Right atrium auricular region (tissue), 2 donors: Measurements from ENCODE around the gene MAPK9. TPM values are rescaled to one million over a fixed set of nuclear protein-coding genes. Genes with fewer than 3 reads are reported as not detected.

Experiments used
- DNase-seq: peaks from one replicate; pipeline ENCODE4 v3.0.0-alpha.2; 2019; ENCODE audit warnings: low spot score
- H3K27ac ChIP-seq, 2 donors: fragments of 200-600 bp; sonication (generic); 1 replicate in 1 of 2; 2 replicates in 1 of 2; pipeline ENCODE4 v1.5.1; 2016 to 2019
- H3K27me3 ChIP-seq, 2 donors: fragments of 200-600 bp; sonication (generic); one replicate each; pipeline versions ENCODE4 v1.5.1 to v1.6.0; 2017 to 2019
- H3K36me3 ChIP-seq: fragments of 200-600 bp; sonication (generic); one replicate; pipeline ENCODE4 v1.5.1; 2016
- H3K4me1 ChIP-seq, 2 donors: fragments of 200-600 bp; sonication (generic); one replicate each; pipeline versions ENCODE4 v1.5.1 to v1.6.0; 2017 to 2019
- H3K4me3 ChIP-seq, 2 donors: fragments of 200-600 bp; sonication (generic); 1 replicate in 1 of 2; 2 replicates in 1 of 2; pipeline ENCODE4 v1.5.1; 2017 to 2019; ENCODE audit warnings: mild to moderate bottlenecking in 1 of 2, moderate library complexity in 1 of 2
- H3K9me3 ChIP-seq, 2 donors: fragments of 200-600 bp; sonication (generic); one replicate each; pipeline ENCODE4 v1.5.1; 2019
- total RNA-seq, 2 donors: library from RNA; depleted of rRNA; stranded (reverse); fragments of >200 nt; gene quantifications; one replicate each; pipeline ENCODE4 v1.1.0, GENCODE V29; 2016
- TF ChIP-seq, protein P1 (sequence below), 2 donors: fragments of 200-600 bp; sonication (generic); IDR thresholded peaks; one replicate each; pipeline ENCODE4 v1.5.1; 2019; ENCODE audit warnings: antibody characterized with exemption in 2 of 2

Gene MAPK9
- total RNA-seq, 2 donors from 2014 or later = 25.1 to 30.0 TPM

DNA sequence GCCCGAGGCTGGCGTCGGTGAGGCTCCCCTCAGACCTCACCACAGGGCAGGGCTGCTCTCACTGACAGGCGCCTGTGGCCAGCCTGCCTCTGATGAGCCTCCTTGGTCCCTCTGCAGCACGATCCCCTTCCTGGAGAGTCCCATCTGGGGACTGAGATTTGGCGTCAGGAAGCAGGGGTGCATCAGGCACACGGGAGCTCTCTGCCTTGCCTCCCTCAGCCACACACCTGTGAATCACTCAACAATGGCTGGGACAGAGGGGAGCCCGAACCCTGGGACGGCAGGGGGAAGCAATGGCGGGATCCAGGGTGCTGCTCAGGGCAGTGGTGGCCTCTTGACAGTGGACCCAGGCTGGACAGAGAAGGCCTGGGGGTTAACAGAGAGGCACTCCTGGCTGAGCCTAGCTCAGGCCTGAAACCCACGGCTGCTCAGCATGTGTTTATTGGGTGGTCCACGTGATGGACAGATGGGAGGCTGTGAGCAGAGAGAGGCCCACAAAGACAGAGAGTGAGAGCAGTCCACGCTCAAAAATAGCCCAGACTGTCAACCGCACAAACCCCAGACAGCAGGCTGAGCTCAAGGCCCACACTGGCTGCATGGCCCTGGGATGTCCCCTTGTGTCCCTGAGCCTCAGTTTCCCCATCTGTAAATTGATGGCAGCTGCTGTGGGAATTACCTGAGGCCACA is 94.7 kb downstream of the MAPK9 start:
- H3K27ac ChIP-seq = no peak overlapping the region
- H3K4me3 ChIP-seq = no peak overlapping the region
- H3K4me1 ChIP-seq = no peaks in the 10 kb centered on the region
- H3K9me3 ChIP-seq = no peaks in the 10 kb centered on the region
- H3K27me3 ChIP-seq = no peaks in the 10 kb centered on the region
- TF ChIP-seq, protein P1, sequence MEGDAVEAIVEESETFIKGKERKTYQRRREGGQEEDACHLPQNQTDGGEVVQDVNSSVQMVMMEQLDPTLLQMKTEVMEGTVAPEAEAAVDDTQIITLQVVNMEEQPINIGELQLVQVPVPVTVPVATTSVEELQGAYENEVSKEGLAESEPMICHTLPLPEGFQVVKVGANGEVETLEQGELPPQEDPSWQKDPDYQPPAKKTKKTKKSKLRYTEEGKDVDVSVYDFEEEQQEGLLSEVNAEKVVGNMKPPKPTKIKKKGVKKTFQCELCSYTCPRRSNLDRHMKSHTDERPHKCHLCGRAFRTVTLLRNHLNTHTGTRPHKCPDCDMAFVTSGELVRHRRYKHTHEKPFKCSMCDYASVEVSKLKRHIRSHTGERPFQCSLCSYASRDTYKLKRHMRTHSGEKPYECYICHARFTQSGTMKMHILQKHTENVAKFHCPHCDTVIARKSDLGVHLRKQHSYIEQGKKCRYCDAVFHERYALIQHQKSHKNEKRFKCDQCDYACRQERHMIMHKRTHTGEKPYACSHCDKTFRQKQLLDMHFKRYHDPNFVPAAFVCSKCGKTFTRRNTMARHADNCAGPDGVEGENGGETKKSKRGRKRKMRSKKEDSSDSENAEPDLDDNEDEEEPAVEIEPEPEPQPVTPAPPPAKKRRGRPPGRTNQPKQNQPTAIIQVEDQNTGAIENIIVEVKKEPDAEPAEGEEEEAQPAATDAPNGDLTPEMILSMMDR (IDR thresholded peaks at IDR 0.05) = no peak
- H3K36me3 ChIP-seq = no peaks in the 10 kb centered on the region
- no peak for DNase-seq

DNA sequence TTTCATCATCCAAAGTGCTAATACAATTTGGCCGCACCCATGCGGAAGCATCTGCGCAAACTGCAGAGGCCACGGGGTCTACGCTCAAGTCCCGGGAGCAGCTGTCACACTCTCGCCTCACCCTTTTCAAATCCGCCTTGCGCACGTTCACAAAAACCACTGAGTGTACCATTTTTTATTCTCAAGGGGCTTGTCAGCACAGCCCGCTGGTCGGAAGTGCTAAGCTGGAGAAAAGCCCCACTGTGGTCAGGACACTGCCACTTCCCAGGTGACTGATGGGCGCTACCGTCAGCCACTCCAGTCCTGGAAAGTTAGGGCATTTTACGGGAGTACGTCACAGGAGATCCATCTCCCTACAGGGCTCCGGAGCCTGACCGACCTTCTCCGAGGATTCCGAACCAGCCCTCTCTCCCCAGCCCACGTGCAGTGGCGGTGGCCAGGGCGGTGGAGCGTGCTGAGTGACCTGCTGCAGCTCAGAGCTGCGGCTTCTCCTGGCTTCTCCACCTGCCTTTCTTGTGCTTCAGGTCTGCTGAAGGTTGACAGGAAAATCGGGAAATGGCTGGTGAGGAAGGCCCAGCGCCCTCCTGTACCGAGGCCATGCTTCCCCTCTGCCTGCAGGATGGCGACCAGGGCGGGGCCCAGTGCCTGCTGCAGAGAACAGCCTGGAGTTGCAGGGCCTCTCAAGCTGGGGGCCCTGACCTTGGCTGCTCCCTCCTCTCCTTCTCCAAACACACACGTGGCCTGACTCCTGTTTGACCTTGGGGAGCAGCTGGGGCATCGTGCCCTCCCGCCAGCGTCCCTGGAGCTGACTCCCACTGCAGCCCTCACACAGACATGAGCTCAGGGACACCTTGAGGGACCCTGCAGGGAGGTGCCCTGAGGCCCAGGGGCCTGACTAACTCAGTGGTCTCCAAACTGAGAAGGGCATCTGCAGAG is 97.2 kb downstream of the MAPK9 start:
- no peaks in the 10 kb centered on the region for H3K4me1 ChIP-seq
- TF ChIP-seq, protein P1 (IDR thresholded peaks at IDR 0.05) = no peak
- no peak overlapping the region for H3K4me3 ChIP-seq
- DNase-seq = no peak
- no peaks in the 10 kb centered on the region for H3K27me3 ChIP-seq
- no peaks in the 10 kb centered on the region for H3K9me3 ChIP-seq
- no peaks in the 10 kb centered on the region for H3K36me3 ChIP-seq
- H3K27ac ChIP-seq = no peak overlapping the region

DNA sequence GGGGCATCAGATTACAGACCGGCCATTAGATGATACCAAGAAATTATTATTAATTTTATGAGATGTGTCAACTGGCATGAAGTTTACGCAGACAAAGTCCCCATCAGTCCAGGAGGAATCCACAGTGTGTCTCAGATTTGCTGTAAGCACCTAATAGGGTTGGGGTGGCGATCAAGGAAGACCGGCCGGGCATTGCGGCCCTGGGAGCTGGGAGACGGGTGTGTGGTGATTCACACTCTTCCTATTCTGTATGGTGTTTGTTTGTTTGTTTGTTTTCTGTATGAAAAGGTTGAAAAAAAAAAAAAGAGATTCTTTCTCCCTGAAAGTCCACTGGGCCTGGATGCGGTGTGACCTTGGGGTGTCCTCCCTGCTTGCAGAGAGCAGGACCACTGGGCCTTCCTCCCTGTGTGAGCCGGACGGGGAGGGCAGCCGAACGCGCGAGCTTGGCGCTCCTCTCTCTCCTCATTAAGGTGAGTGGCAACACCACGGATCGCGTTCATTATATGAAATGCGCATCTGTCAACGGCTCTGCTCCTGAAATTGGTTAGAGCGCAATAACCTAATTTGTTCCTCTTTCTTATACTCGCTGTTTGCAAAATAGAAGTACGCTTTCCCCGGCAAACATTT is 98.0 kb downstream of the MAPK9 start:
- Histone ChIP-seq H3K27me3 (no peaks in the 10 kb centered on the region), H3K4me3 (no peak overlapping the region), H3K36me3 (no peaks in the 10 kb centered on the region), H3K9me3 (no peaks in the 10 kb centered on the region), H3K27ac (no peak overlapping the region), H3K4me1 (no peaks in the 10 kb centered on the region)
- TF ChIP-seq, protein P1 (IDR thresholded peaks at IDR 0.05) = no peak
- DNase-seq = no peak

DNA sequence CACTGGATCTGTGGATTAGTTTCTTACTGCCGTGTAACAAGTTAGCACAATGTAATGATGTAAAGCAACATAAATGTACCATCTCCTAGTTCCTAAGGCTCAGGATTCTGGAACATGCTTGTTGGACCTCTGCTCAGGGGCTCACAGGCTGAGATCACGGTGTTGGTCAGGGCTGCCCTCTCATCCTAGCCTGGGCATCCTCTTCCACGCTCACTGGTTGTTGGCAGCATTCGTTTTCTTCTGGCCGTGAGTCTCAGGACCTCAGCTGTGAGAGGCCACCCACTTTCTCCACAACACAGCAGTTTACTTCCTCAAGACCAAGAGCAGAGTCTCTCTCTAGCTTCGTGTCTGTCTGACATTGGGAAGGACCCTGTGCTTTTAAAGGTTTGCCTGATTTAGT is 100.2 kb downstream of the MAPK9 start:
- Histone ChIP-seq H3K9me3 (peaks cover 0 to 12% of the 10 kb centered on the region in 2 donors), H3K27me3 (no peaks in the 10 kb centered on the region), H3K27ac (no peak overlapping the region), H3K36me3 (no peaks in the 10 kb centered on the region), H3K4me3 (no peak overlapping the region), H3K4me1 (no peaks in the 10 kb centered on the region)
- TF ChIP-seq, protein P1 (IDR thresholded peaks at IDR 0.05) = no peak
- no peak for DNase-seq

DNA sequence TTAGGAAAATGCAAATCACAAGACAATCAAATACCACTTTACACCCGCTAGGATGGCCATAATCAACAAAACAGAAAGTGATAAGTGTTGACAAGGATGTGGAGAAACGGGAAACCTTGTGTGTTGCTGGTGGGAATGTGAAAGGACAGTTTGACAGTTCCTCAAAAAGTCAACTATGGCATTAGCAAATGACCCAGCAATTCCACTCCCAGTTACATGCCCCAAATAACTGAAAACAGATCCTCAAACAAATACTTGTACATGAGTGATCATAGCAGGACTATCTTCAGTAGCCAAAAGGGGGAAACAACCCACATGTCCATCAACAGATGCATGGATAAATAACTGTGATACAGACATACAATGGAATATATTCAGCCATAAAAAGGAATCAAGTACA is 104.1 kb downstream of the MAPK9 start:
- no peaks in the 10 kb centered on the region for H3K4me1 ChIP-seq

More for the DNA sequence above, 104.1 kb downstream of the MAPK9 start:
- Histone ChIP-seq H3K36me3 (no peaks in the 10 kb centered on the region), H3K4me3 (no peak overlapping the region), H3K9me3 (peaks cover 0 to 18% of the 10 kb centered on the region in 2 donors), H3K27ac (no peak overlapping the region), H3K27me3 (no peaks in the 10 kb centered on the region)
- no peak for DNase-seq
- TF ChIP-seq, protein P1 (IDR thresholded peaks at IDR 0.05) = no peak

Other genes with a start within 250 kb of the MAPK9 start
- 10 to 100 TPM; 42.9 to 51.3 TPM for gene RNF130, start 220.3 kb downstream of the MAPK9 start, total RNA-seq
- under 1 TPM; 0.55 to 0.67 TPM for gene RASGEF1C, start 82.9 kb downstream of the MAPK9 start, total RNA-seq
- 10 to 100 TPM; 25.4 to 27.2 TPM for gene GFPT2, start 61.3 kb upstream of the MAPK9 start, total RNA-seq
- 1 to 10 TPM; 7.2 to 7.7 TPM for gene CNOT6, start 202.3 kb upstream of the MAPK9 start, total RNA-seq